ENCODE results near the gene MAPK12. TPM values are rescaled to one million over a fixed set of nuclear protein-coding genes. Genes with fewer than 3 reads are reported as not detected.
A peak's percentile ranks its signal among the peaks of the same experiment; 100 is the strongest.

The MAPK12 gene
- total RNA-seq, 1 donor = 28.0 TPM

GRCh38 chr22:50221410-50222300, 39.8 kb downstream of the MAPK12 start:
- no peak for DNase-seq (ENCODE audit: low read depth)
- no peak for TF ChIP-seq CTCF (IDR thresholded peaks at IDR 0.05; ENCODE audit: insufficient read depth, low read length)

GRCh38 chr22:50220603-50221409, 40.7 kb downstream of the MAPK12 start:
- no peak for DNase-seq (ENCODE audit: low read depth)
- no peak for TF ChIP-seq CTCF (IDR thresholded peaks at IDR 0.05; ENCODE audit: insufficient read depth, low read length)
- H3K4me3 ChIP-seq (ENCODE audit: low read depth, low read length) = no peak overlapping the region

More at GRCh38 chr22:50221410-50222300, 39.8 kb downstream of the MAPK12 start:
- no peak overlapping the region for H3K4me3 ChIP-seq (ENCODE audit: low read depth, low read length)

DNA sequence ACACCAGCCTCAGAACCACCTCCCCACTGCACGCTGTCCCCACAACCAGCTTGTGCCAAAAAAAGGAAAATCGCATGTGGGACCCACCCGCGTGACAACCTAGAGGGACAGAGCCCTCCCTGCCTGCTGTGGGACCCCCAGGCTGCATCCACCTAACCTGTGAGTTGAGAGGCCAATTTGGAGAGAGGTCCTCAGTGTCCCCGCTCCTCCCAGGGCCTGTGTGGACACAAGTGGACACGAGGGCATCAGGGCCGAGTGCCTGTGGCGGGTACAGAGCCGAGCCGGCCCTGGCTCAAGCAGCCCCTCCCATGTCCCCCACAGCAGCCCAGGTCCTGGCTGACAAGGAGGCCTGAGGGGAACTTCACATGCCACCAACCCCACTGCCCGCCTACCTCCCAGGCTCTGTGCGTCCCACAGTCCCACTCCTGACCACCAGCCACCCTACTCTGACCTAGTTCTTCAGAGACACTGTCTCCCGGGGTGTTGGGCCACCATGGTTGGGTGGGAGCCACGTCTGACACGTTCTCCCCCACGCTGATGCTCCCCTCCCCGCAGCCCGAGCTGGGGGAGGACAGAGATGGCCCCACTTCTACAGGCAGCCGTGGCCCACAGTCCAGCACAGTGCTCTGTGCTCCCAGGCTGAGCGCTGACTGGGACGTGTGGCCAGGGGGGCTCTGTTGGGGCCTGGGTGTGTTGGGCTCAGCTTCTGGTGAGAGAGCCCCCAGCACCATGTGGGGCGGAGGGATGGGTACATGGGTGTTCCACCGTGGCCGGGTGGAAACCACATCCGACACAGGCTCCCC, 41.5 kb downstream of the MAPK12 start:
- no peak for TF ChIP-seq CTCF (IDR thresholded peaks at IDR 0.05; ENCODE audit: insufficient read depth, low read length)
- no peak overlapping the region for H3K4me3 ChIP-seq (ENCODE audit: low read depth, low read length)
- no peak for DNase-seq (ENCODE audit: low read depth)

DNA sequence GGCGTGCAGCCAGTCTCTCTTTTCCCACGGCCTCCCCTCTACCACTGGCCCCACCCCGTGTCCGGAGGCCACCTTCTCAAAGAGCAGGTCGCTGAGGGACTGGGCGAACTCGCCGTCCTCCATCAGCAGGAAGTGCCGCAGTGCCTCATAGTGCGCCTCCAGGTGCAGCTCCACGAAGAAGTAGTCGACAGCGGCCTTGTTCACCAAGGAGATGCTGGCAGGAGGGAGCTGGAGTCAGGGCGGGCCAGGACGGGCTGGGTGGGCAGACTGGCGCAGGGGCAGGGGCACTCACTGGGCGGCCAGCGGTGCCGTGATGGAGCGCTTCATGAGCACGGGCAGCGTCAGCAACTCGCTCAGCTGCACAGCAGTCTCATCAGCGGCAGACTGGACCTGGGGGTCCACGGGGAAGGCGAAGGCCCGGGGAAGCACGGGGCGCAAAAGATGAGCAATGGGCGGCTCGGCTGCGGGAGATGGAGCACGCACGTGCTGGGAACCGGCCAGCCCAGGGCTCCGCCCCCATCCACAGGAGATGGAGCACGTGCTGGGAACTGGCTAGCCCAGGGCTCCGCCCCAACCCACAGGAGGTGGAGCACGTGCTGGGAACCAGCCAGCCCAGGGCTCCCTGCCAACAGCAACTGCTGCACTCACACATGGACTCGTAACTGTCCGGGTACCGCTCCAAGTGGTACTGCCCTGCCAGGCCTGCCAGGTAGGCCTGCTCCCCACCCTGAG, 42.3 kb downstream of the MAPK12 start:
- peak; percentile 61 for DNase-seq (ENCODE audit: low read depth)
- H3K4me3 ChIP-seq (ENCODE audit: low read depth, low read length) = no peak overlapping the region
- no peak for TF ChIP-seq CTCF (IDR thresholded peaks at IDR 0.05; ENCODE audit: insufficient read depth, low read length)

- no peak for TF ChIP-seq CTCF (IDR thresholded peaks at IDR 0.05; ENCODE audit: insufficient read depth, low read length)
Measured at GRCh38 chr22:50218153-50218995, 43.1 kb downstream of the MAPK12 start.

More at GRCh38 chr22:50218153-50218995, 43.1 kb downstream of the MAPK12 start:
- no peak for DNase-seq (ENCODE audit: low read depth)
- H3K4me3 ChIP-seq (ENCODE audit: low read depth, low read length) = no peak overlapping the region
